ENCODE data around the gene PPP4R3A. TPM values are rescaled to one million over a fixed set of nuclear protein-coding genes. Genes with fewer than 3 reads are reported as not detected.

The PPP4R3A gene
- total RNA-seq, 1 experiment from 2014 or later, result 148 TPM

GRCh38 chr14:91439345-91439744, 70.8 kb downstream of the PPP4R3A start:
- no peaks in the 10 kb centered on the region for H3K27me3 Mint-ChIP-seq (ENCODE audit: low read depth)
- Histone ChIP-seq H4K20me1 (ENCODE audit: control insufficient read depth, insufficient read depth, insufficient read length) (no peaks in the 10 kb centered on the region), H2BK120ac (ENCODE audit: low read depth, low read length, poor library complexity, severe bottlenecking) (no peak overlapping the region), H3K9me3 (ENCODE audit: control insufficient read depth, low read depth, low read length) (peaks cover 12% of the 10 kb centered on the region), H3T11ph (ENCODE audit: low read length) (no peak overlapping the region), H2BK20ac (ENCODE audit: low read depth, low read length, poor library complexity, severe bottlenecking) (no peak overlapping the region), H2BK12ac (ENCODE audit: insufficient read length, low read depth, low read length) (no peak overlapping the region), H3K23ac (ENCODE audit: insufficient read length, low read depth, low read length) (no peak overlapping the region), H2BK5ac (ENCODE audit: insufficient read length, low read length) (no peak overlapping the region), H3K4me2 (ENCODE audit: insufficient read depth, insufficient read length, low read length) (no peak overlapping the region), H3K79me2 (ENCODE audit: insufficient read depth, low read length) (no peaks in the 10 kb centered on the region), H2BK15ac (ENCODE audit: low read depth, low read length) (no peak overlapping the region), H4K91ac (ENCODE audit: insufficient read length, low read depth, low read length) (no peak overlapping the region), H3K4me1 (ENCODE audit: insufficient read depth, low read length) (no peaks in the 10 kb centered on the region), H3K9ac (ENCODE audit: extremely low read depth, insufficient read length, low read length) (no peak overlapping the region), H2AFZ (ENCODE audit: low read length) (no peak overlapping the region), H3K27me3 (ENCODE audit: insufficient read depth, low read length) (no peaks in the 10 kb centered on the region), H4K8ac (replicated peaks; ENCODE audit: insufficient read length, low read depth, low read length) (no peak overlapping the region), H3K79me1 (ENCODE audit: insufficient read depth, low read depth, low read length, poor library complexity, severe bottlenecking) (no peaks in the 10 kb centered on the region), H4K5ac (ENCODE audit: insufficient read length, low read depth, low read length) (no peak overlapping the region), H3K4ac (ENCODE audit: low read depth, low read length) (no peak overlapping the region), H2AK5ac (ENCODE audit: insufficient read length, low read length) (no peak overlapping the region), H3K18ac (ENCODE audit: insufficient read length, low read depth, low read length) (no peak overlapping the region), H3K56ac (ENCODE audit: insufficient read length, low read depth, low read length) (no peak overlapping the region), H3K23me2 (ENCODE audit: insufficient read length, low read depth, low read length, poor library complexity, severe bottlenecking) (no peaks in the 10 kb centered on the region), H3K14ac (ENCODE audit: insufficient read depth, low read length) (no peak overlapping the region), H3K27ac (ENCODE audit: insufficient read length, low read depth, low read length) (no peak overlapping the region)
- peaks cover 25 to 37% (median 26%) of the 10 kb centered on the region in 3 experiments for H3K36me3 Mint-ChIP-seq (ENCODE audit: insufficient read depth in 1 of 3, low read depth in 3 of 3)
- WGBS (ENCODE audit: extremely low coverage, insufficient read length, low lambda C conversion rate), result no CpG with 5 or more reads among the region's 1 CpG
- H3K27ac Mint-ChIP-seq, result no peak overlapping the region
- H3K4me1 Mint-ChIP-seq, result peaks cover 0 to 9% of the 10 kb centered on the region in 2 experiments; a peak in 3 of 4 replicates
- no peak for DNase-seq
- no peak for TF ChIP-seq CTCF (conservative IDR thresholded peaks at IDR 0.05)
- H3K4me3 Mint-ChIP-seq, result no peak overlapping the region
- peaks cover 38 to 41% of the 10 kb centered on the region in 2 experiments for H3K9me3 Mint-ChIP-seq
